Hematopoietic multipotent progenitor cell (in vitro differentiated cells): ENCODE data around the gene CHAD. TPM values are rescaled to one million over a fixed set of nuclear protein-coding genes. Genes with fewer than 3 reads are reported as not detected.

Source experiments
- DNase-seq, 3 donors: peaks; one replicate each; pipeline ENCODE4 v3.0.0-alpha.2; 2011 to 2015; ENCODE audit warnings: low read depth in 2 of 3, low spot score in 2 of 3
- total RNA-seq: library from RNA; depleted of rRNA; stranded (reverse); fragments of >200 nt; gene quantifications from one replicate; pipeline ENCODE4 v1.2.3, GENCODE V29; 2012

Gene CHAD, protein sequence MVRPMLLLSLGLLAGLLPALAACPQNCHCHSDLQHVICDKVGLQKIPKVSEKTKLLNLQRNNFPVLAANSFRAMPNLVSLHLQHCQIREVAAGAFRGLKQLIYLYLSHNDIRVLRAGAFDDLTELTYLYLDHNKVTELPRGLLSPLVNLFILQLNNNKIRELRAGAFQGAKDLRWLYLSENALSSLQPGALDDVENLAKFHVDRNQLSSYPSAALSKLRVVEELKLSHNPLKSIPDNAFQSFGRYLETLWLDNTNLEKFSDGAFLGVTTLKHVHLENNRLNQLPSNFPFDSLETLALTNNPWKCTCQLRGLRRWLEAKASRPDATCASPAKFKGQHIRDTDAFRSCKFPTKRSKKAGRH
- total RNA-seq = under 0.01 TPM

DNA sequence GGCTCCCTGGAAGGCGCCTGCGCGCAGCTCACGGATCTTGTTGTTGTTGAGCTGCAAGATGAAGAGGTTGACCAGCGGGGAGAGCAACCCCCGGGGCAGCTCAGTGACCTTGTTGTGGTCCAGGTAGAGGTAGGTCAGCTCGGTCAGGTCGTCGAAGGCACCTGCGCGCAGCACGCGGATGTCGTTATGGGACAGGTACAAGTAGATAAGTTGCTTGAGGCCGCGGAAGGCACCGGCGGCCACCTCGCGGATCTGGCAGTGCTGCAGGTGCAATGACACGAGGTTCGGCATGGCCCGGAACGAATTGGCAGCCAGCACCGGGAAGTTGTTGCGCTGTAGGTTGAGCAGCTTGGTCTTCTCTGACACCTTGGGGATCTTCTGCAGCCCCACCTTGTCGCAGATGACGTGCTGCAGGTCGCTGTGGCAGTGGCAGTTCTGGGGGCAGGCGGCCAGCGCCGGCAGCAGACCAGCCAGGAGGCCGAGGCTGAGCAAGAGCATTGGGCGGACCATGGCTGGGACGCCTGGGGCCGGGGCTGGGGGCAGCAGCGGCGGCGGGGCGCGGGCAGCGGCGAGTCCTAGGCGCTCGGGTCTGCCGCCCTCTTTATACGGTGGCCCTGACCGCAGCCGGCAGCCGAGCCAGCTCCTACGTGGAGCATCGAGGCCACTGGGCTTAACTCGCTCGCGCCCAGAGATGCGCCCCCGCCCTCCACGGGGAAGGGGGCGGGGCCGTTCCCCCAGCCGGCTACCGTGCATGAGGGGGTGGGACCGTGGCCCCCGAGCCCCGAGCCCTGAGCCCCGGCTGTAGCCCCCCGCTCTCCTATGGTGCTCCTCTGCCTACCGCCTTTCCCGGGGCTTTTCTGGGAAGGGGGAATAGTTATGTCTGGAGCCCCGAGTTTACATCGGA, at the start of gene CHAD:
TSS of gene CHAD (minus strand) at position 577 of the 904 bp plus-strand sequence. CDS start at position 510, 67 bp downstream.
- peak in 1 of 3 donors; percentile 33 for DNase-seq

DNA sequence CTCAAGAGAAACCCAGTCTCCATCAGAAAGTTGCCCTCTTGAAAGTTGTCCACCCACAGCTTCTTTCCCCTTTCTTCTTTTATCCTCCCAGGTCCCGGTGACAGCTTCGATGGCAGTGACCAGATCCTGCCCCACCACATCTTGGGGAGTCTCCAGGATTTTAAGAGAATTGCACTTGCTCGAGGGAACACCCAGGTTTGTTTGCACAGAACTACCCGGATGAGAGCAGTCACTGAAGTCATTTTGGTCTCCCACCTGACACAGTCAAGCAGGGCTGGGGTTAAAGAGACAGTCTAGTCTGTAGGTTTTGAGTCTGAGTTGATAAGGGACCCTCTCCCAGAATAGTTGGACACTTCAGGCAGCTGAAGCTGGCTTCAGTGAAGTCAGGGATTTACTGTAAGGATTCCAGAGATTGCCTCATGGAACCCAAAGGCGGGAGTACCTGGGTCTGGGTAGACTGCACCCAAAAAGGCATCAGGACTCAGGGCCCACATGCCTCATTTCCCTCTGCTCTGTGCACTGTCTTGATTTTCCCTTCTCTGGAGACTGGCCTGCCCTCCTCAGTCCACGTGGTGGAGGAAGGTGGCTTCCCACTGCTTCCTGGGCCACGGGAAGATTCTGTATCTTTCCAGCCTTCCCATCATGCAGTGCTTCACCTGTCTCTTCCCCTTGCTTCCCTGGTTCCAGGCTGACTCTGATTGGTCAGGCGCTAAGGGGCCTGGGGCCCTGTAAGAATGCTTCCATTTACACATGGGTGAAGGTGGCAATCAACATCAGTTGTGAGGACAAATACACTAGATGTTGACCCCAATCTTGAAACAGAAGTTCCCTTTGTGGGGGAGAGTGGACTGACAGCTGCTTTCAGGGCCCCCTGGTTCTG, 49.1 kb upstream of the CHAD start:
- no peak for DNase-seq

DNA sequence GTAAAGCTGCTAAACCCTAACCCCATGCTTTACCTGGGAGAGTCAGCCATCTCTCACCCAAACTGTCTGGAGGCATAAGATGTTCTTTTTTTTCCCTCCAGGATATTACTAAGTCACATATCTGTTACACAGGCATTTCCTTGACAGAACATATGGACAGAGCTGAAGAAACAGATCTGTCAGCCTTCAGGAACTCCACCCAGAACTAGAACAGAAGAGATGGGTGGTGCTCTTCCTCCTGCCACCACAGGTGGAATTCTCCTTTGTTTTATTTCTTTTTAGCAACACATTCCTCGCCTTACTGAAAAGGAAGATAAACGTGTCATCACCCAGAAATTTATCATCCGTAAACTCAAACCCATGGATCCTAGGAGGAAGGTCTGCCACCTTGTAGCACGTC, 48.3 kb upstream of the CHAD start:
- DNase-seq = no peak

DNA sequence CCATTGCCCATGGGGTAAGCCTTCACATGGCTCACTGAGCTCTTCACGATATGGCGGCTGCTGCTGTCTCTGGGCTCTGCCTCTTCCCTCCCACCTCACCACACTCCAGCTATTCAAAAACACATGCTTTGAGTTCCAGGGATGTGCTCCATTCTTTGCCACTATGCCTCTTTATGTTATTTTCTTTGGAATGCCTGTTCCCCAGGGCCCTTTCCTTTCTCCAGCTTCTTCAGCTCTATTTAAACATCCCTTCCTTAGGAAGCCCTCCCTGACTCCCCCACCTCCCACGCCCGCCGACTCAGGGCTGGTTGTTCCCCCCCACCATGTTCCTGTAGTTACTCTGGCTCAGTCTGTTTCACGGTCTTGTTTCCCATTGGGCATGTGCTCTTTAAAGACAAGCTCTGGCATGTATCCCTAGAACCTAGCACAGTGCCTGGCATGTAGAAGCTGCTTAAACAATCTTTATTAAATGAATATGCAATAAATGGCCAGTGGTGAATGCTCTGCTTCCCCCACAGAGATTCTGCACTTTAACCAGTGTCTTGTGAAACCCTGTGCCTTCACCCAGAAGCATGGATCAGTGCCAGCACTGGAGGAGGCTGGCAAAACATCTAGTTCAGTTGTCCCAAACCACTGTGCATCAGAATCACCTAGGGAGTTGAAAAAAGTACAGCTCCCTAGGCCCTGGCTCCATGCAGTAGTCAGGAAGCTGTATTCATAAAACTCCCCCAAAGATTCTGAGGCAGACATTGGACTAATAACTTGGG, 46.4 kb upstream of the CHAD start:
- no peak for DNase-seq

DNA sequence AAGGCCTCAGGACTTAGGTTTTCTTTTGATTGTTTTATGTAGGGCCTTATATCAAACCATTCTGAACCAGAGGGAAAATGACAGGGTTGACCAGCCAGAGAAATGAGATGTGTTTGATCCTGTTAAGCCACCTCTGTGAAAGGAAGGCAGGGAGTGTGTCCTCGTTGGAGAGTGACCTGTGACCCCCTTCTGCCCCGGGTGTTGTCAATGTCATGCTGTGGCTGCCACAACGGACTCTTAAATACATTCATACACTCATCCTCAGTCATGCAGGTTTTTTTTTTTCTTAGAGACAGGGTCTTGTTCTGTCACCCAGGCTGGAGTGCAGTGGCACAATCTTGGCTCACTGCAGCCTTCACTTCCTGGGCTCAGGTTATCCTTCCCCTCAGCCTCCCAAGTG, 45.7 kb upstream of the CHAD start:
- DNase-seq = no peak

DNA sequence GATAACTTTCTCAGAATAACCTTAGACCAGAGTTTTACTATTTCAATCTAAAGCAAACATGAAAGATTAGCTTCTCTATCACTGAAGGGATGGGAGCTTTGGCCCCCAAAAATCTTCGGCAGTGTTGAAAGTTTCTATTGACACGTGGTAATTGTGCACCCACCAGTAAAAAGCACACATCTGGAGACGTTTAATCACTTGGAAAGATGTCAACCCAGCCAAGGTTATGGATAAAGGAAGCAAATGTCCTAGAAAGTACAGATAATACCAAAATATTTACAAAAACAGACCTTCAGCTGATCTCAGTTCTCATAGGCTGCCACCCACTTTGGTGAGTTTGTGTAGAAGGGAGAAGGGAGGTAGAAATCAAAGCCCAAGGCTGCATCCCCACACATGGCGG, 44.8 kb upstream of the CHAD start:
- no peak for DNase-seq

DNA sequence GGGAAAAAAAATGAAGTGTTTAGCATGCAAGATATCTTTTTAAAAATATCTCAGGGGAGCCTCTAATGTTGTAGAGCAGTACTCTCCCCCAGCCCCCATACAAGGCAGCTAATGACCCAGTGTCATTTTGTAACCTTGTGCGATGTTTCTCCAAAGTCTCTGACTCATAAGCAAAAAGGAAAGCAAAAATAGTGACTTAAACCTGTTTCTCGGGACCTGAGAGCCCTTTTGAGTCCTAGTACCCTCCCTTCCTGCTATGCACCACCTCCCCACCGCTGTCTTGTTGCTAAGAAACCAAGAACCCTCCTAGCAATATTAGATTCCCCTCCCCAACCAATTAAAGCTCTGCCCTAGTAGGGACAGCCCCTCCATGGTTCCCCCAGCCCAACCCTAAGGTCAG, 42.4 kb upstream of the CHAD start:
- DNase-seq = peak in 1 of 3 donors; percentile 21

DNA sequence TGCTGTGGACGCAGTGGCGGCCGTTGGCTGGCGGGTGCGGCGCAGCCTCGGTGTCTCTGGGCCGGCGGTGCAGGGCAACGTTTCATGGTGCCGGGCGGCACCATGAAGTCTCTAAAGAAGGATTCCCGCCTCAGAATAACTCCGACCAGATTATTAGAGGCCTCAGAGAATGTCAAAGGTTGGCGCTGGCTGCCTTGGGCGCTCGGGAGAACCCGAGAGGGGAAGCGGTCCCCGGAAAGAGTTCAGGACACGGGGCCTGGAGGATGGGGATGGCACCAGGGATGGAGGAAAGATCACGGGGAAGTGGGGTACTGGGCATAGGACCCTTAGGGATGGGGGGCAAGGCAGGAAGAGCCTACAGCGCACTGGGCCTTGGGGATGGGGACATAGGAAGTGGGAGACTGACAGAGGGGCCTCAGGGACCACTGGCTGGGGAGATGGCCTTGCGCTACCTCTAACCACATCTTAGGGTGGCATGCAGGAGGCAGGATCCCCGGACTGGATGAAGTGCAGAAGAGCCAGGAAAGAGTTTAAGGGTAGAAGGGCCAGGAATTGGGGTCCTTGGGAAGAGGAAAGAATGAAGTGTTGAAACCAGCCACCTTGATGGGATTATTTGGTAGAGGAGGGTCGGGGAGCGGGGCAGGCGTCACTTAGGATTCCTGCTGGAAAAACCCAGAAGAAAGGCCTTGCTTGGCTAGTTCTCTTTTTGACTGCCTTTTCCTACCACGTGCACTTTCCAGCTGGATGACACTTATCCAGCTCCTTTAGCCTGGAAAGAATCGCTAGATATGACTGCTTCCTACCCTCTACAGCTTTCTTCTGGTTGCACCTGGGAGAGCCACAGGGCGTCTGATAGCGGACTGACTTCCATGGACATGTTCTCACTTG, 40.1 kb upstream of the CHAD start:
- DNase-seq = no peak

DNA sequence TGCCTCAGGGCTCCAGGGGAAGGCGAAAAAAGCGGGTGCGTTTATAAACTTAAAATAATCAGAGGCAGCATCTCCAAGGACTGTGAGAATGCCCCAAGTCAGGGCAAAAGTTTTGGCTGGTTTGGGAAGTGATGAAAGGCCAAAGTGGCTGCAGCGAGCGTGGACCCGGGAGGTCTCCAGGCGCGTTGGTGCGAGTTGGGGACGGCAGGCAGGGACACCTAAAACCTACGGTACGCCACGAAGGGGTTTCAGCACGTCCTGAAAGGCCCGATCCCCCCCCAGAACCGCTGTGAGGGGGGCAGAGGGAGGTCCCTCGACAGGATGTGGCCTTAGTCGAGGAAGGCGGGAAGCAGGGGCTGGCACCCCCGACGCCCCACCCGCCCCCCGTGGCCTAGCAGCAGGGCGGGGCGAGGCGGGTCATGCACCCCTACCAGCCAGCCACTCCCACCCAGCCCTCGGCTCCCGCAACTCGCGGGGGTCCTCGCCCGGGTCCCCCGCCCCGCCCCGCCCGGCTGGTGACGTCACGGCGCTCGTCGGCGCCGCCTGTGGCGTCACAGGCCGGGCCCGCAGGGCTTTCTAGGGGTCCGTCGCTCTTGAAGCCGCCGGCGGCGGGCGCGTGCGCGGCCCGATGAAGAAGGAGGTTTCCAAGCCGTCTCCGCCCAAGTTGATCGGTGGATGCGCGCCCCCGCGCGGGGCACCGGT, 39.3 kb upstream of the CHAD start, which contains the start of gene MYCBPAP:
TSS of gene MYCBPAP (plus strand) at position 569 of the 702 bp plus-strand sequence. CDS start 236 bp downstream, outside the sequence.
- peak; percentile 69 to 90 (median 90) for DNase-seq

DNA sequence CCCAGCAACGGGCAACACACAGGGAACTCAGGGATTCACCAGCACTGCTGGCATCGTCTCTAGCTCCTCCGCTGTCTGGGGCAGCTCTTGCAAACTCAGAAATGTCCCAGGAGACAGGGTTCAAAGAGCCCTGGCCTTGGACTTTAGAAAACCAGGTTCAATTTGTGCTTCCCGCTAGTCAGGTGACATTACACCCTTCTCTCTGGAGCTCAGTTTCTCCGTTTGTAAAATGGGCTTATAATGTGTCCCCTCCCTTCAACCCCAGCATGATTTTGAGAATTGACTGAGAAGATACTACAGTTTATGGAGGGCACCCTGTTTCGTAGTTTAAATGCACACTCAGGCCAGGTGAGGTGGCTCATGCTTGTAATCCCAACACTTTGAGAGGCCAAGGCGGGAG, 37.6 kb upstream of the CHAD start:
- DNase-seq = no peak

DNA sequence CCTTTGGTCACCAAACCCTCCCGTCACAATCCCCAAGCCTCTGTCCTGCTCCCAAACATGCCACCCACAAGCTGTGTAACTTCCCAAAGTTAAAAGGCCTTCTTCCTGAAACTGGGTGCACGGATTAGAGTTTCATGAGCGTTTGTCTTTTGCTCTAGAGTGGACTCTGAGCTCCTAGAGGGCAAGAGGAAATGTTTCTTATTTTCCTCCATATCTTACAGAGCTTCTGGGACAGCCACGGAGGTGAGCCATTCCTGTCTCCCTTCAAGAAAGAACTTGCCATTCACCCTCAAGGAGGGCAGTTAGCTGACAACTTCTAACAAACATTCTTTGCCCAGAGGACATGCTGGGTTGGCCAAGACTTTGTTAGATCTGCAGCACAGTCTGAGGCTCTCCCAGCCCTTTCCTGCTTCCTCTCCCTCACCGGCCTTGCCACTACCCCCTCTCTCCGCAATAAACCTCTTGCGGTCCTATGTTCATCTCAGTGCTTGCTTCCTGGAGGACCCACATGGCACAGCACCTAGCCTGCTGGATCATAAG, 37.0 kb upstream of the CHAD start:
- no peak for DNase-seq

DNA sequence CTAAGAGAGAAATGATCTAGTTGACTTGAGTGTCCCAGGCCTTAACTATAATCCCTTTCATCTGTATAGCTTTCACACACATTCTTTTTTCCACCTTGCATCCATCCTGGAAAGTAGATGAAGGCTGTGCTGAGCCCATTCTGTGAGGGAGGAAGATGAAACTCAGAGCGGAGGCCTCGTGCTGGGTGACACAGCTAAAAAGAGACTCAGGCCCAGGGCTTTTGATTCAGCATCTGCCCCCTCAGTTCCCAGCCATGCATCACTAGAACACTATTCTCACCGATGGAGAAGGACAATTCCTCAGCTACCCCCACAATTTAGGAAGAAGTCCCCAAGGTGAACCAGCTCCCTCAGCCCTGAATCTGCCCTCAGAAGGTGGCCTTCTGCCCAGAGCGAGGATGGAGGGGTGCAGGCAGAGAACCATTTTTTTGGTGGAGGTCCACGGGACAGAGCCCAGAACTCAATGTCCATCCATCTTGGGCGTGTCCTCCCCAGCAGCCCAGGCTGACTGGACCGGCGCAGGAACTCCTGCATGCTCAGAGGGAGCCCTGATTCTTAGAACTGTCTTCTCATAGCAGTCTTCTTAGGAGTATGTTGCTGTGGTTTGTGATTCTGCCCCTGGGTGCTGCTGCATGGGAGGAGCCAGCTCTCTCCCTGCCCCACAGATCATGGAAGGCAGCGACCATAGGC, 33.8 kb upstream of the CHAD start:
- DNase-seq = no peak

DNA sequence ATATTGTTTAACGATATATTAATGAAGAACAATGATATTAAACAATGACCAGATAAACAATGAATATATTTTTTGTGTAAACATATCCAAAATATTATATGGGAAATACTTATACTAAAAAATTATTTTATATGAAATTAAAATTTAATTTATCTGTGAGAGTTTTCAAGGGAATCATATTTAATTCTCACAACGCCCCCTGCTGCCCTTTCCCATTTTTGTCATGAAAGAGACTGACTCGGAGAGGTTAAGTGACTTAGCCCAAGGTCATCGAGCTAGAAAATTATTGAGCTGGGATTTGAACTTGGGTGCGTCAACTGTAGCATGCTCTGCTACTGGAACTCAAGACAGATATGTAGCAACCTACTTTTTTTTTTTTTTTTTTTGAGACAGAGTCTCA, 32.4 kb upstream of the CHAD start:
- peak in 1 of 3 donors; percentile 49 for DNase-seq

DNA sequence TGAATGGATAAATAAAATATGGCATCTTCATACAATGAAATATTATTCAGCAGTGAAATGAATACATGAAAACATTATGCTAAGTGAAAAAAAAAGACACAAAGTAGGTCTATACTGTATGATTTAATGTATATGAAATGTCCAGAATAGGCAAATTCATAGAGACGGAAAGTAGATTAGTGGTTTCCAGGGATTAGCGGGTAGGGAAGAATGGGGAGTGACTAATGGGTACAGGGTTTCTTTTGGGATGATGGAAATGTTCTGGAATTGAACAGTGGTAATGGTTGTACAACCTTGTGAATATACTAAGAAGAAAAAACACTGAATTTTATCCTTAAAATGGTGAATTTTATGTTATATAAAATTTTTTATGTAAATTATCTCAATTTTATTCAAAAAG, 31.0 kb upstream of the CHAD start:
- DNase-seq = no peak

DNA sequence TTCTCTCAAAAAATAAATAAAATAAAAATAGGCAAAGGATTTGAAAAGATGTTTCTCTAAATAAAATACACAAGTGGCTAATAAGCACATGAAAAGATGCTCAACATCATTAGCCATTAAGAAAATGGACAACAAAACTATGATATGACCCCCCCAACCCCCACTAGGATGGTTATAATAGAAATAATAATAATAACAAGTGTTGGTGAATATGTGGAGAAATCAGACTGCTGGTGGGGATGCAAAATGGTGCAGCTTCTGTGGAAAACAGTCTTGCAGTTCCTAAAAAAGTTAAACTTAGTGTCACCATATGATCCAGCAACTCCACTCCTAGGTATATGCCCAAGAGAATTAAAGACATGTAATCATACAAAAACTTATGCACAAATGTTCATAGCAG, 30.6 kb upstream of the CHAD start:
- no peak for DNase-seq

DNA sequence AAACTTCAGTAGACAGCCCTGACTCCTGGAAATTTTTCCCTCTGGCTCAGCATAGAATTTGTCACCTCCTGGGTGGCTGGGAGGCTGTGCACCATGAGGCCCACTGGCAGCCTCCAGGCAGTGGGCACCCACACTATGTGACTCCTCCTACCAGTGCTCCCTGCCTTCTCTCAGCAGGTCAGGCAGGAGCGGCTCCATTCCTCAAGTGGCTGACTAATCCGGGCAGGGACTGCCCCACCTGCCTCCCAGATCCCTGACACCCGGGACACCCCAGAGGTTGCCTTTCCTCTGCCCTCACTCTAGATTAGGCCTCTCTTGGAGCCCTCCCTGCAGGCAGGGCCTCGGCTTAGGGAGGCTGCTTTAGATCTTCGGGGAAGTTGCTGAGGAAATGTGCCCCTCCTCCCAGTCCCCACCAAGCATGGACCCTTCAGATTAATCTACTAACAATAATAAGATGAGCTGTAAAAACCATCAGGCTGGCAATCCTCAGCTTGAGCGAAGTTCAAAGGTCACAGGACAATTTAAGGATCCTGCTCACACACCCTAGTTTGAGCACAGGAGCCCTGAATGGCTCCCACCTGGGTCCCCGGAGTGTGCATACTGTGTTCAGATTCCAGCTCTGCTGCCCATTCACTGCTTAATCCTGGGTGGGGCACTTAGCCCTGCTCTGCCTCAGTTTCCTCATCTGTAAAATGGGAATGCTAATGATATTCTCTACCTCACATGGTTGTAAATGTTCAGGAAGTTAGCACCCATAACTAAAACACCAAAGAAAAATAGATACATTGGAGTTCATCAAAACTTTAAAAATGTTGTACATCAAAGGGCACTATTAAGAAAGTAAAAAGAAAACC, 29.6 kb upstream of the CHAD start:
- no peak for DNase-seq

DNA sequence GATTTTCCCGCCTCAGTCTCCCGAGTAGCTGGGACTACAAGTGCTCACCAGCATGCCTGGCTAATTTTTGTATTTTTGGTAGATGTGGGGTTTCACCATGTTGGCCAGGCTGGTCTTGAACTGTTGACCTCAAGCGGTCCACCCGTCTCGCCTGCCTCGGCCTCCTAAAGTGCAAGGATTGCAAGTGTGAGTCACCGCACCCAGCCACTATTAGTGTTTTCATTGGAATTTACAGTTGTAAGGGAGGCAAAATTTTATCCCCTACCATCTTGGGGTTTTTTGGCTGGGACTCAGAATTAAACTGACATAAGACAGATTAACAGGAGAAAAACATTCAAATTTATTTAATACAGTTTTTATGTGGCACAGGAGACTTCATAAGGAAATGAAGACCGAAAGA, 27.2 kb upstream of the CHAD start:
- DNase-seq = no peak
